ENCODE data around the gene PSMD11. TPM values are rescaled to one million over a fixed set of nuclear protein-coding genes. Genes with fewer than 3 reads are reported as not detected.

The PSMD11 gene
- total and polyA plus RNA-seq, 12 donors, result 25.0 to 128 (median 57.1) TPM

GRCh38 chr17:32519228-32520103 is 75.2 kb downstream of the PSMD11 start:
- Histone ChIP-seq H3K36me3 (replicated peaks in 1 of 2) (no peaks in the 10 kb centered on the region), H3K4me3 (peak overlapping the region in 2 of 4 donors; percentile 14 to 65), H3K9me3 (replicated peaks in 1 of 3) (no peaks in the 10 kb centered on the region), H3K4me1 (replicated peaks in 1 of 2) (peaks cover 19 to 27% of the 10 kb centered on the region in 2 donors), H3K27ac (peak overlapping the region in 1 of 5 donors; percentile 53), H3K27me3 (no peaks in the 10 kb centered on the region)
- TF ChIP-seq CTCF (IDR thresholded peaks at IDR 0.05) (no peak), POLR2A (IDR thresholded peaks at IDR 0.05) (no peak)
- 2 to 4% (median 3%) methylated on average over 23 to 61 of the region's 61 CpGs for WGBS, 4 donors
- DNase-seq, result peak in 6 of 7 donors; percentile 34 to 71 (median 41)
- intact Hi-C loops (cut with DNase I), result no loop called here

- Histone ChIP-seq H3K9me3 (replicated peaks in 1 of 3) (no peaks in the 10 kb centered on the region), H3K4me1 (replicated peaks in 1 of 2) (peaks cover 19 to 27% of the 10 kb centered on the region in 2 donors), H3K4me3 (peak overlapping the region in 1 of 4 donors; percentile 65), H3K27ac (peak overlapping the region in 1 of 5 donors; percentile 53), H3K27me3 (no peaks in the 10 kb centered on the region), H3K36me3 (replicated peaks in 1 of 2) (no peaks in the 10 kb centered on the region)
- intact Hi-C loops (cut with DNase I), result no loop called here
- TF ChIP-seq POLR2A (IDR thresholded peaks at IDR 0.05), result no peak
- DNase-seq, result peak in 3 of 7 donors; percentile 22 to 67 (median 39)
- 58 to 74% (median 68%) methylated on average over 17 of the region's 17 CpGs for WGBS, 4 donors
Observed at GRCh38 chr17:32520104-32520701, 75.9 kb downstream of the PSMD11 start.

GRCh38 chr17:32520737-32521404 is 76.6 kb downstream of the PSMD11 start:
- intact Hi-C loops (cut with DNase I), result no loop called here
- Histone ChIP-seq H3K36me3 (replicated peaks in 1 of 2) (no peaks in the 10 kb centered on the region), H3K9me3 (replicated peaks in 1 of 3) (no peaks in the 10 kb centered on the region), H3K27ac (peak overlapping the region in 1 of 5 donors; percentile 53), H3K27me3 (no peaks in the 10 kb centered on the region), H3K4me1 (replicated peaks in 1 of 2) (peaks cover 19 to 27% of the 10 kb centered on the region in 2 donors), H3K4me3 (no peak overlapping the region)
- no peak for DNase-seq
- 91 to 95% (median 94%) methylated on average over 9 of the region's 9 CpGs for WGBS, 4 donors
- TF ChIP-seq POLR2A (IDR thresholded peaks at IDR 0.05) (no peak), CTCF (IDR thresholded peaks at IDR 0.05) (no peak)

GRCh38 chr17:32523017-32523680 is 78.8 kb downstream of the PSMD11 start:
- intact Hi-C loops (cut with DNase I), result no loop called here
- no peak for TF ChIP-seq CTCF (IDR thresholded peaks at IDR 0.05)
- TF ChIP-seq POLR2A (IDR thresholded peaks at IDR 0.05), result no peak
- no peak for DNase-seq

More at GRCh38 chr17:32523017-32523680, 78.8 kb downstream of the PSMD11 start:
- Histone ChIP-seq H3K4me3 (no peak overlapping the region), H3K9me3 (replicated peaks in 1 of 3) (no peaks in the 10 kb centered on the region), H3K4me1 (replicated peaks in 1 of 2) (peaks cover 14% of the 10 kb centered on the region in 2 donors), H3K27me3 (no peaks in the 10 kb centered on the region), H3K27ac (no peak overlapping the region), H3K36me3 (replicated peaks in 1 of 2) (no peaks in the 10 kb centered on the region)
- 90 to 96% (median 91%) methylated on average over 11 of the region's 11 CpGs for WGBS, 4 donors

Measured in adrenal gland (tissue), 12 donors.